IMR-90 (cell line): Measurements from ENCODE around the gene DBNL.

ENCODE experiments used
- CTCF ChIP-seq: conservative IDR thresholded peaks from 2 replicates; pipeline ENCODE4 v1.5.1; 2012; ENCODE audit warnings: mild to moderate bottlenecking, low read depth, low read length, improper control_type of control experiment
- POLR2A ChIP-seq: IDR thresholded peaks from 2 replicates; pipeline ENCODE4 v1.6.1; 2012; ENCODE audit warnings: mild to moderate bottlenecking, low read depth, low read length

- TF ChIP-seq CTCF (no peak), POLR2A (no peak)
Observed at GRCh38 chr7:44094883-44095592, 50.5 kb downstream of the DBNL start.
